Medulla oblongata (tissue), 1 donor: ENCODE results near the gene ZFAND3.

Experiments
- DNase-seq: peaks from one replicate; pipeline ENCODE4 v3.0.0-alpha.2; 2015; ENCODE audit errors: extremely low spot score

Gene ZFAND3

GRCh38 chr6:37798436-37799262 lies 20.9 kb upstream of the ZFAND3 start:
- no peak for DNase-seq

- no peak for DNase-seq
These were observed 20.3 kb upstream of the ZFAND3 start for GRCh38 chr6:37799263-37799644.

- DNase-seq: no peak
These were observed 18.6 kb upstream of the ZFAND3 start for GRCh38 chr6:37800703-37801604.

DNA sequence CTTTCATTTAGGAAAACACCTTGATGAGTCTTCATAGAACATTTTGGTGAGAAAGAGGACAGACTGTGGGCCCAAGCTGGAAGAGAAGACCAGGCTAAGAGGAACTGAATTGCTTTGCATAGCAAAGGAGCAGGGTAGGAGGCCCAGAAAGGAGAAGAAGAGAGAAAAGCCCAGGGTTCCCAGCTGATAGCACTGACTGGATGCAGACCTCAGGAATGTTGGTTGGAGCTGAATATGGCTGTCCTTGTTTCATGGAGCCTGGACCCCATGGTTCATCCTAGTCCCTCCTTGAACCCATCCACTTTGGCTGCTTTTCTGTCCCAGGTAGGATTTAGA lies 18.0 kb upstream of the ZFAND3 start:
- DNase-seq: no peak

DNA sequence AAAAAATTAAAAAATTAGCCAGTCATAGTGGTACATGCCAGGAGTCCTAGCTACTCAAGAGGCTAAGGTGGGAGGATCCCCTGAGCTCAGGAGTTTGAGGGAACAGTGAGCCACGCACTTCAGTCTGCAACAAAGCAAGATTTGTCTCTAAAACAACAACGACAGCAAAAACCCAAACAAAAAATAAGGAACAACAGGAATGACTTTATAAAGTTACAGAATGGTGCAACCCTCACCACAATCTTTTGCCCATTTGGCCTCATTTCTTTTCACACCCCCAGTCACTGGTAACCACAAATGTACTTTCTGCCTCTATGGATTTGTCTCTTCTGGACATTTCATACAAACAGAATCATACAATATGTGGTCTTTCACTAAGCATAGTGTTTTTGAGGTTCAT lies 16.7 kb upstream of the ZFAND3 start:
- no peak for DNase-seq

- no peak for DNase-seq
These were observed 14.9 kb upstream of the ZFAND3 start for GRCh38 chr6:37804586-37804985.

- no peak for DNase-seq
These were observed 13.3 kb upstream of the ZFAND3 start for GRCh38 chr6:37806213-37806612.

DNA sequence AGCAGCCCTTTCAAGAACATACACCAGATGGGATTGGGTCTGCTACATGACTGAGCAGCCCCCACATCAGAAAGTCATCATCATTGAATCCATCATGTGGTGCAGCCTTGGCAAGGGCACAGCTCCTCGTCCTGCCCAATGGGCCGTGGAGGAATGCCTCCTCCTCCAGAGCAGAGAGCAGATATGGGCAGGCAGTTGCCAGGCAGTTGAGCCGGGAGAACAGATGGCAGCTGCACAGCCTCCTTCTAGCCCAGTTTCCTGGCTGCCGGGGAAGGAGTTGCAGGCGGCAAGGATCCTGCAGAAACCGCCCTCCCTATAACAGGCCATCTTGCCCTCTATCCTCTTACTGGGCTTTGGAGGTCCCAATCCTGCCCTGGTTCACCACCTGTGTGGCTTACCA lies 11.9 kb upstream of the ZFAND3 start:
- DNase-seq: no peak

DNA sequence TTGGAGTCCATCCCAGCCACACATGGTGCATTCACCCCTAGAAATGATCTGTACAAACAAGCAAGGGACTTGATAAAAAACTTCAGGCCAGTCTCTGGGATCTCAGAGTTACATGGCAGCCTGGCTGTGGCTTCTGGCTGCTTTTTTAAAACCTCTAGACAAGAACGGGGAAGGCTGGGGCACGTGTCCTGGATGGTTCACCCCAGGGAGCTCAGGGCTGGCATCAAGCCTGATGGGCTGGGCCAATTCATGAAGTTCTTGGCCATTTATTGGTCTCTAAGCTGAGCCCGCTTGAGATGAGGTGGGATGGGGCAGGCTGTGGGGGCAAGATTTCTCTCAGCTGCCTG lies 10.4 kb upstream of the ZFAND3 start:
- DNase-seq: no peak

DNA sequence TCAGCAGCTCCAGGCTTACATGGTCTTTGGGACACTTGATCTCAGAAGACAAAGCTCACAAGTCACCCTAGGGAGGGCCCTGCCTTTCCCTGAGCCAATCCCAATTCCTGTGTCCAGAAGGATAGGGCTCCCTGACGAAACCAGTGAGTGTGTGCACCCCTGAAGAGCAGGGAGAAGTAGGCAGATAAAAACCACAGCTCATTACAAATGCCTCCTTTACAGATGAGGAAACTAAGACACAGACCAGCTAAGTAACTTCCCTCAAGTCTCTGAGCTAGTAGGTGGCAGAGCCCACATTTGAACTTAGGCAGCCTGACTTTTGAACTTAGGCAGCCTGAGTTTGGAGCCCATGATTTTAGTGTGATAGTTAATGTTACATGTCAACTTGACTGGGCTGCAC lies 6.7 kb upstream of the ZFAND3 start:
- no peak for DNase-seq

DNA sequence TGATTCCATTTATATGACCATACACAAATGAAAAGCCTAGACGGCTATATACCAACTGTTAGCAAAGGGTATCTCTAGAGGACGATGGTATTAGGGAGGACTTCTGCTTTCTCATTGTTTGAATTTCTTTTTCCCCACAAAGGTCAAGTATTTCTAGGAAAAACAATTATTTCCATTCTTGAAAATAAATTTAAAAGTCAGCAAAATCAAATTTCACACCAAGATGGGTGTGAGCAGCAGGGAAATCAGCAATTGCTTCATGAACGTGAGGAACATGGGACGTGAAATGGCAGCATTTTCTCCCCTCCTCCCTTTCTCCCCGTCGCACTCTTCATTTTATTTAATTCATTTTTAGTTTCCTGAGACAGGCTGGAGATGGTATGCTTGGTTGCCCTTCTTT lies 5.2 kb upstream of the ZFAND3 start:
- DNase-seq: no peak

DNA sequence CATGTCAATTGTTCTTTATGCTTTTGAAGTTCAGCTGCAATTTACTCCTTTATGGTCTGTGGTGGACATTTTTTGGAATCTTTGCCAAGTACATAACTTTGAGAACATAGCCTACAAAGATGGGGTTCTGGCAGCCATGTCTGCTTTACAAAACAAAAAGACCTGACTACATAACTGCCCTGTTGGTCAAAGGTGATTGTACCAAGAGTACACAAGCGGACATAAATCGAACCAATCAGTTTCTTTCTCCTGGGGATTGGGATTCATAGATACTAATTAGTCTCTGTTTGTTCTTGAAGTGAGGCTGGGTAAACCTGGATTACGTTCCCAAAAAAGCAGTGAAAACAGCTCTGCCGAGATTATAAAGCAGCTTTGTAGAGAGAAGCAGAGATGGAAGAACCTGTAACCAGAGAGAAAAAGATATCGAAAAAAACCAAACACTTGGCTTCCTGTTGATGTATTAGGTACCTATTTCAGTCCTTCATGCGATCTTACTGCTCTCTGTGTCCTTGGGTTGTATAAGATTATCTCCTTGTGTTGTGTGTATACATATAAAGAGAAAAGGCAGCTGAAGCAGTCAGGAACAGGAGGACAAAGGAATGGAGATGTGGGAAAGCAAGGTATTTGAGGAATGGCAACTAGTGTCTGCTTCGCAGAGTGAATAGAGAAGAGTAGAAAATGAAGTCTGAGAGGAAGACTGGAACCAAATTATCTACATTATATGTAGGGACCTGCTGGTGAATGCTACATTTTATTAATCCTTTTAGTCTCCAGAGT lies 2.7 kb upstream of the ZFAND3 start:
- no peak for DNase-seq

GRCh38 chr6:37818536-37819176 lies 871 bp upstream of the ZFAND3 start:
- peak; percentile 97 for DNase-seq

DNA sequence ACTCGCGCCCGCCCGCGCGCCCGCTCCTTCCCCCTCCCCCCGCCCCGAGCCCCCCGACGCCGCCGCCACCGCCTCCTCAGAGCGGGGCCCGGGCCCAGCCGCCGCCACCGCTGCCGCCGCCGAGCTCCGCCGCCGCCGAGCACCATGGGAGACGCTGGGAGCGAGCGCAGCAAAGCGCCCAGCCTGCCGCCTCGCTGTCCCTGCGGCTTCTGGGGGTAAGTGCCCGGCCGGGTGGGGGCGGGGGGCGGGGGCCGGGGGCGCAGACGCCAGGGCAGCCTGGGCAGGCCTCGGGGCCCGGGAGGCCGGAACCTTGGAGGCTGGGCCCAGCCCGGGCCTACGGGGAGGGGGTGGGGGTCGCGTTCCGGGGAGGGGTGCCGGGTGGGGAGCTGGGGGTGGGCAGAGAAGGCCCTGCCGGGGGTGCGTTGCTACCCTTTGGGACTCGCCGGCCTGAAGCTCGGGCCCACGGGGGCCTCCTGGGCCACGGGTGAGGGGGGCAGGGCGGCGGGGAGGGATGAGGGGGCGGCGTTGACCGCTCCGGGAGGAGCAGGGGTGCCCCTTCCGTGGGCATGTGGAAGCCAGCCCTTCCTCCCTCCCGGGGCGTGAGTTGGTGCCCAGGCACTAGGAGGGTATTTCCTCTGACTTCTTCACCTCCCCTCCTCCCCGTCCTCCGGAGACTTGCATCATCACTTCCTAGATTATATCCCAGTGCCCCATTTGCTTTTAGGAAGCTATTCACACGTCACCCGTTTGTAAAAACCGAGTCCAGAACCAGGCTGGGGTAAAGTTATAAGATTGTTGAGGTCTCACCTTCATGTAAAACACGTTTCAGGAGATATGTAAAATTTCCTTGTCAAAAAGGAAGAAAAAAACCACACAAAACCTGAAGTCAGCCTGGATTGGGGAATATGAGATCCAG lies 533 bp downstream of the ZFAND3 start:
- DNase-seq: peak; percentile 73

DNA sequence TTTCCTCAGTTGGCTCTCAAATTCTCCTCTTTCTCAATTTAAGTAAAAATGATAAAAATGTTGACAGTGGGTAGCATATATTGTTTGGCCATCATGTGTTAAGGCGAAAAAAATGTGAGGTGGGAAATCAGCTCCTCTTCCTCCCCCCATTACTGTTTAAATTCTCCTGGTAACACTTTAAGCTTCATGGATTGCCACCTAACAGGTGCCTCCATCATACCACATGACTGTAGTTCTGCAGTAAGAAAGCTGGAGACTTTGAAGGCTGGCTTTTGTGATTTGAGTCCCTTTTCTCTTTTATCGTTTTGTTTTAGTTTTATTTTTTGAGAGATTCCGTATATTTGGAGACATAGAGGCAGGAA lies 1.2 kb downstream of the ZFAND3 start:
- DNase-seq: no peak

DNA sequence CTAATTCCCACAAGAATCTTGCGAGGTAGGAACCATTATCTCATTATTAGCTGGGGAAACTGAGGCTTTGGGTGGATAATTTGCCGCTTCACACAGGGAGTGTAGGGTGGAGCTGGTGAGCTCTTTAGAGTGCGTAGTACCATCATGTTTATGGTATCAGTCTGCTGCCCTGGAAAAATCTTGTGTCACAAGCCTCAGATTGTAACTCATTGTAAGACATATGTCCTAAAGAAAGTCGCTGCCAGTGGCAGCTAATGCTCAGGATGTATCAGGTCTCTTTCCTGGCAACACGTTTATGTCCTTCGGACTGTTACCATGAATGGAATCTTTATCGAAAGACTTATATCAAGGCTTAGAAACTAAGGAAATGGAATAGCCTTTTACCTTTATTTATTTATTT lies 1.9 kb downstream of the ZFAND3 start:
- no peak for DNase-seq

DNA sequence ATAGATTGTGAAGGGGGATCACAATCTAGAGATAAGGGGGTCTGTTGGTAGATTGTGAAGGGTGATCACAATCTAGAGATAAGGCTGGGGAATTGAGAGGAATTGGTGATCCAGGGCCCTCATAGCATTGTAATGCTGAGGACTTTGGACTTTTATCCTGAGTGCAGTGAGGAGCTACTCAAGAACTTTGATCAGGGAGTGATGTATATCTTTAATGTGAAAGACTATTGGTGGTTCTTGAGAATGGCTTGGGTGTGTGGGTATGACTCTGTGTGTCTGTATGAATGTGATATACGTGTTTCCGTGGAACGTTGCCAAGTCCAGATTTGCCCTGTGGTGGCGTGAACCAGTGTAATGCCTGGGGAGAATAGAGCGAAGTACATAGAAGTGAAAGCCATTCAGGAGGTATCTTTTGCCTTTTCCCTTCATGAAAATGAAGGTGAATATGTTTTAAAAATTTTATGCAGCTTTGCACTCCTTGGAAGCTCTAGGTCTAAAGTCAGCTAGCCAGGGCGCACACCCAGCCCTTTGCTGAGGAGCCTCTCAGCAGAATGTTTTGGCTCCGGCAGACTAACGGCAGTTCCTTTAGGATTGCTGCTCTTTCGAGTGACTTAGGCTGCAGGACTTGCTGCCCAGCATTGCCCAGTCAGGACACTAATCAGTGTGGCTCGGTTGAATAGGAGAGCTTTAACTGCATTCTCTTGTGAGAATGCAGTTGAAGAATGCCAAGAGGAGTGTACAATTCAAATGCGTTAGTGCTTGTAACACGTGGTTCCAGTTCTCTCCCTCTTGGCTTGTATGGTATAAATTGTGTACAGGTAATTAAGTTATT lies 3.5 kb downstream of the ZFAND3 start:
- DNase-seq: no peak

DNA sequence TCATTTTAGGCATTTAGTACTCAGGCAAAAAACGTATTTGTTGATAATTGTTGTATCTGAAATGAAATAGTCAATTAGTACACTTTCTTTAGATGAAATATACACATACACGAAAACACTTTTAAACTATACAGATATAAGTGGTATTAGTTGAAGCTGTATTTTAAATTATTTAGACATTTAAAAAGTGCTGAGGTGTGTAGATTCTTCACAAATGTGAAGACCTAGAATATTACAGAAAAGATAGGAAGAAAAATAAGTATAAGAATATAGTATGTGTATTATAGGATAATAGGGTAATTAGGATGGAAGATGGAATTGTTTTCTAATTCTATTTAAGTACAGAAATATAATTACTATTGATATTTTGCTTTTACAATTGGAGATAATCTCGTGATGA lies 4.6 kb downstream of the ZFAND3 start:
- no peak for DNase-seq

- DNase-seq: no peak
These were observed 6.7 kb downstream of the ZFAND3 start for GRCh38 chr6:37826188-37826587.

- no peak for DNase-seq
These were observed 7.5 kb downstream of the ZFAND3 start for GRCh38 chr6:37826993-37827392.
